ENCODE measurements around the gene CELF4. TPM values are rescaled to one million over a fixed set of nuclear protein-coding genes. Genes with fewer than 3 reads are reported as not detected.

CELF4 gene
- total RNA-seq, 1 experiment from 2014 or later, result 0.11 TPM

GRCh38 chr18:37320317-37320716 is 245.3 kb downstream of the CELF4 start:
- Mint-ChIP-seq H3K9me3 (ENCODE audit: unreplicated experiment) (no peaks in the 10 kb centered on the region), H3K4me1 (ENCODE audit: low read depth, unreplicated experiment) (no peaks in the 10 kb centered on the region), H3K4me3 (ENCODE audit: unreplicated experiment) (no peak overlapping the region), H3K27me3 (ENCODE audit: insufficient read depth, unreplicated experiment) (no peaks in the 10 kb centered on the region), H3K27ac (ENCODE audit: unreplicated experiment) (no peak overlapping the region), H3K36me3 (ENCODE audit: insufficient read depth, unreplicated experiment) (no peaks in the 10 kb centered on the region)
- Histone ChIP-seq H3K9me3 (no peaks in the 10 kb centered on the region), H3K4me3 (ENCODE audit: low read depth, low read length) (no peak overlapping the region), H3K36me3 (ENCODE audit: control insufficient read depth, insufficient read depth, low read length) (no peaks in the 10 kb centered on the region), H3K4me1 (no peaks in the 10 kb centered on the region), H3K27me3 (replicated peaks; ENCODE audit: control insufficient read depth, insufficient read depth, low read length) (no peaks in the 10 kb centered on the region)
- TF ChIP-seq, protein P1, sequence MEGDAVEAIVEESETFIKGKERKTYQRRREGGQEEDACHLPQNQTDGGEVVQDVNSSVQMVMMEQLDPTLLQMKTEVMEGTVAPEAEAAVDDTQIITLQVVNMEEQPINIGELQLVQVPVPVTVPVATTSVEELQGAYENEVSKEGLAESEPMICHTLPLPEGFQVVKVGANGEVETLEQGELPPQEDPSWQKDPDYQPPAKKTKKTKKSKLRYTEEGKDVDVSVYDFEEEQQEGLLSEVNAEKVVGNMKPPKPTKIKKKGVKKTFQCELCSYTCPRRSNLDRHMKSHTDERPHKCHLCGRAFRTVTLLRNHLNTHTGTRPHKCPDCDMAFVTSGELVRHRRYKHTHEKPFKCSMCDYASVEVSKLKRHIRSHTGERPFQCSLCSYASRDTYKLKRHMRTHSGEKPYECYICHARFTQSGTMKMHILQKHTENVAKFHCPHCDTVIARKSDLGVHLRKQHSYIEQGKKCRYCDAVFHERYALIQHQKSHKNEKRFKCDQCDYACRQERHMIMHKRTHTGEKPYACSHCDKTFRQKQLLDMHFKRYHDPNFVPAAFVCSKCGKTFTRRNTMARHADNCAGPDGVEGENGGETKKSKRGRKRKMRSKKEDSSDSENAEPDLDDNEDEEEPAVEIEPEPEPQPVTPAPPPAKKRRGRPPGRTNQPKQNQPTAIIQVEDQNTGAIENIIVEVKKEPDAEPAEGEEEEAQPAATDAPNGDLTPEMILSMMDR (IDR thresholded peaks at IDR 0.05; ENCODE audit: insufficient read depth in 1 of 2, low read depth in 1 of 2, low read length in 1 of 2, severe bottlenecking in 1 of 2, unreplicated experiment in 1 of 2), result no peak
- intact Hi-C loops (cut with micrococcal nuclease; ENCODE audit: unreplicated experiment), result no loop called here
- ChIA-PET CTCF (interaction anchor here (0.6 kb wide), 1 partner anchor 11 kb away, joined by 3 read pairs; no protein-coding TSS in a partner anchor), POLR2A (no interaction called here)
- no peak for DNase-seq
- BruUV-seq (replicated peaks), result no TSS peak

DNA sequence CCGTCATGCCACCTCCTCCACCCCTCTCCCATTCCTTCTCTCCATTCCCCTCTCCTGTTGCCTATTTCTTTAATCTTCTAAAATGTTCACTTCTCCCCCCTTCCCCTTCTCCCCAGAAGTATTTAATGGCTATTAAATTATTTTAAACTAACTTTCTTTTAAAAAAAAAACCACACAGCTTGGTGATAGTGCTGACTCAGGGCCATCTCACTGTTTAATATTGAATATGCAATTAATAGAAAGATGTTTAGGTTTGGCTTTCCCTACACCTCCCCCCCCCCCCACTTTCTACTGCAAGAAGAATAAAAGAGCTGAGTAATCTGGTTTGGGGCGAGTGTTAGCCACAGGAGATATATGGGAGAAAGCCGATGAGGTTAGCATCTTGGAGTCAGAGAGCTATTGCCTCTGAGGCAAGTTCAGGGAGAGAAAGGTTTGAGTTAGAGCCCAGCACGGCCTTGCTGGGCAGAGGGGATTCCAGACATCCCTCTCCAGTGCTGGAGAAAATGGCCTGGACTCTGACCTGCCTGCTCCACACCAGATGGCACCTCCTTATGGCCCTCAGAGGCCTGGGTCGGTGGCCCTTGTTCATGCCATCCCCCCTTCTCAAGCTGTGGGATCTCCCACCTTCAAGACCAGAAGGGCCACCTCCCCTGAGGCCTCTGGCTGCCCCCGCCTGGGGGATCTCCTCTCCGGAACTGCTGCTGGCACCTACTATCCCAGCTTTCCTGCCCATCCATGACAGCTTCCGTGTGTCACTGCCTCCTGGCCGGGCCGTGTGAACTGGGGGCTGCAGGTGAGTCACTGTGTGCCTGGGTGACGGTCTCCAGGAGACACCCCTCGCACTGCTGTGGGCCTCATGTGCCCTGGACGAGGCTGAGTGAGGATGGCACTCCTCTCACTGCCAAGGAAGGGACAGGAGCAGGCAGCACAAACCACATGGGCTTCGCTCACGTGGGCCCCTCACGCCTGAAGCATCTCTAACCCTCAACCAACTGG is 246.9 kb downstream of the CELF4 start:
- POLR2A ChIA-PET, result no interaction called here

DNA sequence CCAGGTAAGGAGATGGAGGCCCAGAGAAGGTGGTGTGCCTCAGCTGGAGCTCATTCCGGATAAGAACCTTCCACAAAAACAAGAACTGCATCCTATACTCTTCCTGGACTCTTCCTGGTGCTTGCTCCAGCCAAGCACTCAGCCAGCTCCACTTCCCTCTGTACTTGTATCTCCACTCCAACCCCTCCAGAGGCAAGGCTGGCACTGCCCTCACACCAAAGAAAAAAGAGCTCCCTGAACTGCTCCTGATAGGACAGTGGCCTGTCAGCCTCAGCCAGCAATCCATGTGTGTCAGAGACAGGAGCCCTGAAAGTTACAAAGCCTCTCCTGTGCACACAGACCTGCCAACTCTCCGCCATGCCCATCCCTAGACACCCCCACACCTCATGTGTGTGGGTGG is 248.1 kb downstream of the CELF4 start:
- ChIA-PET POLR2A (no interaction called here), CTCF (no interaction called here)
- no peaks in the 10 kb centered on the region for H3K27me3 Mint-ChIP-seq (ENCODE audit: insufficient read depth, unreplicated experiment)
- DNase-seq, result no peak
- Histone ChIP-seq H3K36me3 (ENCODE audit: control insufficient read depth, insufficient read depth, low read length) (no peaks in the 10 kb centered on the region), H3K4me1 (no peaks in the 10 kb centered on the region), H3K4me3 (ENCODE audit: low read depth, low read length) (no peak overlapping the region), H3K27me3 (replicated peaks; ENCODE audit: control insufficient read depth, insufficient read depth, low read length) (no peaks in the 10 kb centered on the region), H3K9me3 (no peaks in the 10 kb centered on the region)
- no peak overlapping the region for H3K27ac Mint-ChIP-seq (ENCODE audit: unreplicated experiment)
- no peaks in the 10 kb centered on the region for H3K9me3 Mint-ChIP-seq (ENCODE audit: unreplicated experiment)
- TF ChIP-seq, protein P1 (IDR thresholded peaks at IDR 0.05; ENCODE audit: insufficient read depth in 1 of 2, low read depth in 1 of 2, low read length in 1 of 2, severe bottlenecking in 1 of 2, unreplicated experiment in 1 of 2), result no peak
- no peaks in the 10 kb centered on the region for H3K4me1 Mint-ChIP-seq (ENCODE audit: low read depth, unreplicated experiment)
- H3K4me3 Mint-ChIP-seq (ENCODE audit: unreplicated experiment), result no peak overlapping the region
- intact Hi-C loops (cut with micrococcal nuclease; ENCODE audit: unreplicated experiment), result no loop called here
- no TSS peak for BruUV-seq (replicated peaks)
- no peaks in the 10 kb centered on the region for H3K36me3 Mint-ChIP-seq (ENCODE audit: insufficient read depth, unreplicated experiment)

More for the DNA sequence above, 246.9 kb downstream of the CELF4 start:
- H3K4me3 Mint-ChIP-seq (ENCODE audit: unreplicated experiment), result no peak overlapping the region
- intact Hi-C loops (cut with micrococcal nuclease; ENCODE audit: unreplicated experiment), result no loop called here
- Histone ChIP-seq H3K4me1 (no peaks in the 10 kb centered on the region), H3K36me3 (ENCODE audit: control insufficient read depth, insufficient read depth, low read length) (no peaks in the 10 kb centered on the region), H3K27me3 (replicated peaks; ENCODE audit: control insufficient read depth, insufficient read depth, low read length) (no peaks in the 10 kb centered on the region), H3K9me3 (no peaks in the 10 kb centered on the region), H3K4me3 (ENCODE audit: low read depth, low read length) (no peak overlapping the region)
- no TSS peak for BruUV-seq (replicated peaks)
- H3K27ac Mint-ChIP-seq (ENCODE audit: unreplicated experiment), result no peak overlapping the region
- no peaks in the 10 kb centered on the region for H3K36me3 Mint-ChIP-seq (ENCODE audit: insufficient read depth, unreplicated experiment)
- no peaks in the 10 kb centered on the region for H3K9me3 Mint-ChIP-seq (ENCODE audit: unreplicated experiment)
- H3K4me1 Mint-ChIP-seq (ENCODE audit: low read depth, unreplicated experiment), result no peaks in the 10 kb centered on the region
- TF ChIP-seq, protein P1 (IDR thresholded peaks at IDR 0.05; ENCODE audit: insufficient read depth in 1 of 2, low read depth in 1 of 2, low read length in 1 of 2, severe bottlenecking in 1 of 2, unreplicated experiment in 1 of 2), result no peak
- no peak for DNase-seq
- no peaks in the 10 kb centered on the region for H3K27me3 Mint-ChIP-seq (ENCODE audit: insufficient read depth, unreplicated experiment)
- CTCF ChIA-PET, result no interaction called here
